GM12873 (cell line): Measurements from ENCODE around the gene RHBDL3.

ENCODE experiments used
- CTCF ChIP-seq: IDR thresholded peaks from 2 replicates; pipeline ENCODE4 v1.5.1; 2012; ENCODE audit warnings: low read depth, mild to moderate bottlenecking, moderate library complexity, low read length, control low read depth; ENCODE audit not compliant: insufficient read depth; ENCODE audit errors: missing control alignments

The RHBDL3 gene

GRCh38 chr17:32265192-32265923 lies at the start of gene RHBDL3:
Gene RHBDL3 (plus strand): TSS chr17:32265832. CDS start chr17:32266190, 358 bp downstream.
- TF ChIP-seq CTCF = no peak

- TF ChIP-seq CTCF = no peak
Observed at GRCh38 chr17:32222621-32223020, 43.0 kb upstream of the RHBDL3 start.

- TF ChIP-seq CTCF = no peak
Observed at GRCh38 chr17:32223703-32224102, 41.9 kb upstream of the RHBDL3 start.

GRCh38 chr17:32226886-32227285 lies 38.7 kb upstream of the RHBDL3 start:
- TF ChIP-seq CTCF = no peak

GRCh38 chr17:32227910-32228309 lies 37.7 kb upstream of the RHBDL3 start:
- no peak for TF ChIP-seq CTCF

GRCh38 chr17:32235588-32235987 lies 30.0 kb upstream of the RHBDL3 start:
- no peak for TF ChIP-seq CTCF

GRCh38 chr17:32239456-32239855 lies 26.2 kb upstream of the RHBDL3 start:
- no peak for TF ChIP-seq CTCF
